Panc1 (cell line): Measurements from ENCODE around the gene RAC3.

Experiments used
- CTCF ChIP-seq: fragments of 450-650 bp; IDR thresholded peaks from 2 replicates; pipeline ENCODE4 v1.5.1; 2017; ENCODE audit warnings: mild to moderate bottlenecking
- POLR2AphosphoS5 ChIP-seq: IDR thresholded peaks from 2 replicates; pipeline ENCODE4 v1.6.1; 2012; ENCODE audit warnings: mild to moderate bottlenecking, low read depth, low read length, moderate library complexity

- TF ChIP-seq CTCF (no peak), POLR2AphosphoS5 (no peak)
Observed at GRCh38 chr17:82003411-82004381, 27.8 kb upstream of the RAC3 start.
